ENCODE measurements around the gene CEACAM18.
A peak's percentile ranks its signal among the peaks of the same experiment; 100 is the strongest.

CEACAM18 gene

GRCh38 chr19:51513968-51514367 lies 35.6 kb downstream of the CEACAM18 start:
- TF ChIP-seq CTCF (IDR thresholded peaks at IDR 0.05; ENCODE audit: low read depth, low read length, missing control alignments), result no peak
- no peak for DNase-seq (ENCODE audit: extremely low read depth, low read depth)
- H3K4me3 ChIP-seq (replicated peaks; ENCODE audit: low read depth, low read length), result no peak overlapping the region

- peak; percentile 37 for DNase-seq (ENCODE audit: extremely low read depth, low read depth)
- no peak overlapping the region for H3K4me3 ChIP-seq (replicated peaks; ENCODE audit: low read depth, low read length)
- TF ChIP-seq CTCF (IDR thresholded peaks at IDR 0.05; ENCODE audit: low read depth, low read length, missing control alignments), result peak; percentile 73
These were observed 36.6 kb downstream of the CEACAM18 start for GRCh38 chr19:51514866-51515481.

DNA sequence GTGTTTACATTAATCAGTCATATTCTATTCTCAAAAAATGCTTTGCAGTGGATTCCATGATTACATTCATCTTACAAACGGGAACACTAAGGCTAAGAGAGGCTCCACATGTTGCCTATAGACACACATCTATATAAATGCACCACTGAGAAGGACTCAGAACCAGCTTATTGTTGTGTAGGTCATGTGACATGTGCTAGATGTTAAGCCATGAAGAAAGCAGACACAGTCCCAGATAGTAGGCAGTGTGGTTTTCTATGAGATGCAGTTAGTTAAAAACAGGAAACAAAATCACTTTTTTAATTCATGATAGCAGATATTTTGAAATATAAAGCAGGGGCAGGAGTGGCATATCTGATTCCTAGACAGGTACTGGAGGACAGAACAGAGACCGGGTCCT lies 42.4 kb downstream of the CEACAM18 start:
- DNase-seq (ENCODE audit: extremely low read depth, low read depth), result no peak
- TF ChIP-seq CTCF (IDR thresholded peaks at IDR 0.05; ENCODE audit: low read depth, low read length, missing control alignments), result no peak
- H3K4me3 ChIP-seq (replicated peaks; ENCODE audit: low read depth, low read length), result no peak overlapping the region

DNA sequence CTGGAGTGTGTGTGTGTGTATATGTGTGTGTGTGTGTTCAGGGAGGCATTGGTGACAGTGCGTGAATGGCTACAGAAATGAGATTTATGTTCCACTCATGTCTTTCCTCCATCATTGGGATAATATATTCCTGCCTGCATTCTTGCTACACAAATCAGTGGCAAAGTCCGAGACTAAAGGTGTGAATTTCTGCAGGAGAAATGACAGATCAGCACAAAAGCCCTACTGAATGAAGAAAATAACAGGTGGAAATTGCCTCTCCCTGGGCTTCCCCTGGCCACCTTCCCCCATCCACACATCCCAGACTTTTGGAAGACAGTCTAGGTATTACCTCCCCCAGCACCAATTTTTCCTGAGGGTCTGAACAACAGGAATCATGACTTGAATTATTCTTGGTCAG lies 43.0 kb downstream of the CEACAM18 start:
- no peak for TF ChIP-seq CTCF (IDR thresholded peaks at IDR 0.05; ENCODE audit: low read depth, low read length, missing control alignments)
- no peak for DNase-seq (ENCODE audit: extremely low read depth, low read depth)
- no peak overlapping the region for H3K4me3 ChIP-seq (replicated peaks; ENCODE audit: low read depth, low read length)

DNA sequence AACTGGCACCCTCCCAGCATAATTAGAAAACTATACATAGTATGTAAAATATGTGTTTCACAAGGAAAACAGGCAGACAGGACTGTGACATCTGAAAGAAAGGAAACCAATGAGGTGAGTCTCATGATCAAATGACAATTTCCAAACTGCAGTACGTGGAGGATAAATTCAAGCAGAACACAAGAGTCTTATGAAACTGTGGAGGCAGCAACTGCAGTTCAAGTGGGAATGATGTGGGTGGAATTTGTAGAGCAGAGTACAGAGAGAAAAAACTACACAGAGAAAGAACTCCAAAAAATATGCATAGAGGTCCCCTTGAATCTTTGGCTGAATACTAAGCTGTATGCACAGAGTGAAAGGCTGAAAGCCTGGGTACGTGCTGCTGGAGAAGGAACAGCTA lies 43.4 kb downstream of the CEACAM18 start:
- DNase-seq (ENCODE audit: extremely low read depth, low read depth), result no peak
- no peak for TF ChIP-seq CTCF (IDR thresholded peaks at IDR 0.05; ENCODE audit: low read depth, low read length, missing control alignments)

GRCh38 chr19:51524666-51525264 lies 46.4 kb downstream of the CEACAM18 start:
- DNase-seq (ENCODE audit: extremely low read depth, low read depth), result no peak
- no peak for TF ChIP-seq CTCF (IDR thresholded peaks at IDR 0.05; ENCODE audit: low read depth, low read length, missing control alignments)
- H3K4me3 ChIP-seq (replicated peaks; ENCODE audit: low read depth, low read length), result no peak overlapping the region

More for the DNA sequence above, 43.4 kb downstream of the CEACAM18 start:
- H3K4me3 ChIP-seq (replicated peaks; ENCODE audit: low read depth, low read length), result no peak overlapping the region
